HG03571 (cell line): Measurements from ENCODE around the gene CTNNA2.

ENCODE experiments used
- ATAC-seq: cut with Tn5 transposase; IDR thresholded peaks from one replicate; pipeline ENCODE4 v1.9.1; 2021; ENCODE audit not compliant: unreplicated experiment

CTNNA2 gene

DNA sequence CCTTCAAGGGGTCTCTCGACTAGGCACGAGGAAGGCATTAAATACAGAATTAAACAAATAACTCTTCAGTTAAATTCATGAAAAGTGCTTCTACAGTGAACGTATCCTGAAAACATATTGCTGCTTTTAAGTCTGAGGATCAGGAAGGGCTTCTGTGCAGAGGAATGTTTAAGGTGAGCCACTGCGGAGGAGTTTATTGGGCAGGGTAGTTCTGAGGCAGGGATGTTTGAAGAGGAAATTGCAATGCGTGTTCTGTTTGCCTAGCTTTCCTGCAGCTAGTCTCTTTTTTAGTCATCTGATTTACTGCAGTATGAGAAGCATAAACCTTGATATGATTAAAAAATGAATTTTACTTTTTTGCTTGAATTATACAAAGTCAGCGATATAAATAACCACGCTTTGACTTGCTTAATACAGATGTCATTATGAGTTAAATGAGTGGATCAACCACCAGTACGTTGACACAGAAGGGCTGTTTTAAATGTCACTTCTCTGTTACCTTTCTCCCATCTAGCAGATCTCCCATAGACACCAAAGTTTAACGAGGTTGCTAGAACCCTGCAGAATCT lies 98.7 kb downstream of the CTNNA2 start:
- no peak for ATAC-seq

DNA sequence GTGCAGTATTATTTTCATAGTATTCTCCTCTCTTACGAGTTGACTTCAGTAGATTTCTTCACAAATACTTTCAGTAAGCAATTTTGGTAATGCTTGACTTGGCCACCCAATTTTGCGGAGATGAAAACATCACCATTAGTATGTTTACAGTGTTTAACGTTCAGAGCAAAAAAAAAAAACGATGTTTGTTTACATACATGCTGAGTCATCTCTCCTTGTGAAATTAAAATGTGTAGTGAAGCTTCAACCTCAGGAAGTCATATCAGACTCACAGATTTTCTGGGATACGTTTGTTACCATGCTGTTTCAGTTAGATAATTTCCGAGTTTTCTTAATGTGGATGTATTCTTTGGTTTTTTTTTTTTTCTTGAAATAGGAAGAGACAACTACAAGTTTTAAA lies 100.1 kb downstream of the CTNNA2 start:
- ATAC-seq = no peak

DNA sequence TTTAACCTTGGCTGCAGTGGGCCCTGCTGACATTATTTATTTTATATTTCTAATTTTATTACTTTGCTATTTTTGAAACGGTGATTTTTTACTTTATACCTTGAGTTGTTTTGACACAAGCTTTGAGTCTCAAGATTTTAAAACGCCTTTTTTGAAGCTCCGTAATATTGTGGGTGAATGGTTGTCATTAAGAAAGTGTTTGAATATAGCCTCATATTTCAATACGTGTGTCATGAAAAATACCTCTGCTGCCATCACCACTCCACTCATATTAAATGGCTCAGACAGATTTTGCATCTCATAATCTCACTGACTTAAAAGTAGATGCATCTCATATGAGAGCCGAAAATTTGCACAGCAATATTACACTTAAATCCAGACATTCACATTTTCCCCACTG lies 106.6 kb downstream of the CTNNA2 start:
- no peak for ATAC-seq

DNA sequence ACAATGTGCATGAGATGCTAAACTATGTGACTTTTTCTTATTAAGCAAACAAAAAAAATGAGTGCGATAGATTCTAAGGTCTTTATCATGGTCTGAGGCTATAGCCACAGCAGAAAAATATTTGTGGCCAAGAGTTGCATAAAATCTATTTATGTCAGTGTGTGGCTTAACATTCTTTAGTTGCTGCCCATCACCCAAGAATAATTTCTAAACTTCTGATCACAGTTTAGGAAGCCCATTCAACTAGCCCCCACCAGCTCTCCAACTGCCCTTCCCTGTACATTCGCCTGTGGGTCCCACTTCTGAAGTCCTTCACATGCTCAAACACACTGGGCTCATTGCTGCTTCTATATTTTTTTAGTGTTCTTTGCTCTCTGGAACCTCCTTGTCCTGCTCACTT lies 107.1 kb downstream of the CTNNA2 start:
- ATAC-seq = no peak

DNA sequence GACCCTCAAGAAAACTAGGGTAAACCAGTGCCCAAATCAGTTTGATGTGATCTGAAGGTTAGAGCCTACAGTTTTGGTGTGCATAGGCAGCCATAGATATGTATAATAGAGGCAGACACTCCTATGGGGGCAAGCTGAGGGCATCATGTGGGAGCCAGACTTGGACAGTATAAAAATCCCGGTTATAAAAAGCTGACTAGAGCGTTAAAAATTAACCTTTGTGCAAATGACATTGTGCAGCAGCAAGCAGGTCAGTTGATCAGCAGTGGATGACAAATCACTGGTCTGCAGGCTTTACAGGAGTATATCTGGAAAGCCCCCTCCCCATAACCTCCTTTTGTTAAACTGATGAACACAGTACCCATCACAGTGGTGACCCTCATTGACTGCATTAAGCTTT lies 107.8 kb downstream of the CTNNA2 start:
- no peak for ATAC-seq

DNA sequence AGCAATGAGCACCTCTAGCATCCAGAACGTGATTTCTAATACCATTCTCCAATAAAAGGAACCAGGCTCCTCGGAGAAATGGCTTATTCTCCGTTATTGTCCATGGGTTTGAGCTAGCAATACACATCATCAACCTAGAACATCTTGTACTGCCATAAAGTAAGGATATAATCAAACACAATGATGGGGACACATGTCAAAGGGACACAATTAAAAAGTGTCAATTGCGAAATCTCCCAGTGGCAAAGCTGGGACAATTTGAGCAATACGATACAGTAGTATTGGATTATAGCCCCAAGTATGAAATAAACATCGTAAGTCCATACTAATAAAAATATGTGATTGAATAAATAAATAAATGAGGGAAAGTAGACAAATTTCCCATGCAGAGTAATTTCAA lies 108.4 kb downstream of the CTNNA2 start:
- ATAC-seq = no peak

DNA sequence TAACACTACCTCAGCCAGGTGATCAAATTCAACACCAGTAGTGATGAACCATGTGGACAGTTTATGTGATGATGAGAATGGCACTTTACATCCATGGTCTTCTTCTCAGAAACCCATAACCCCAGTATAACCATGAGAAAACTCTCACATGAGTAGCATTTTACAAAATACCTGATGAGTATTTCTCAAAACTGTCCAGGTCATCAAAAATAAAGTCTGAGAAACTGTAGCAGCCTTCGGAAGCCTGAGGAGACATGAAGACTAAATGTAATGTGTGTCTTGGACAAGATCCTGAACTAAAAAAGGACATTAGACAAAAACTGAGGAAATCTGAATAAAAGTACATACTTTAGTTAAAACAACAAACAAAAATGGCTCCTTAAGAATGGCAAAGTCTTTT lies 108.9 kb downstream of the CTNNA2 start:
- no peak for ATAC-seq

DNA sequence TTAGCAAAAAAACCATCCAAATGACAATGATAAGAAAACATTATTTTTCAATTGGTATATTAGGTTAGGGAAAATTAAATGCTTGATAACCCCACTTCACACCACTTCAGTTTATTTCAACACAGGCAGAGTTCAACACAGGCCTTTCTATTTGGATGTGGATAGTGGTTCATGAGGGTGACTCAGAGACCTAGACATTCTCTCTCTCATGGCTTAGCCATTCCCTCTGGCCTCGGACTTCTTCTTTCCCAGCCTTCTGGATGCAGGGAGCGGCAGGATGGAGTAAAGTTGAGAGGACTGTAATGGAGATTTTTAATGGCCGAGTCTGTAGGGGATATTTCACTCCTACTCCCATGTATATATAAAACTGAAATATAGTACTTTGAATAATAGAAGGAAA lies 109.7 kb downstream of the CTNNA2 start:
- ATAC-seq = no peak

DNA sequence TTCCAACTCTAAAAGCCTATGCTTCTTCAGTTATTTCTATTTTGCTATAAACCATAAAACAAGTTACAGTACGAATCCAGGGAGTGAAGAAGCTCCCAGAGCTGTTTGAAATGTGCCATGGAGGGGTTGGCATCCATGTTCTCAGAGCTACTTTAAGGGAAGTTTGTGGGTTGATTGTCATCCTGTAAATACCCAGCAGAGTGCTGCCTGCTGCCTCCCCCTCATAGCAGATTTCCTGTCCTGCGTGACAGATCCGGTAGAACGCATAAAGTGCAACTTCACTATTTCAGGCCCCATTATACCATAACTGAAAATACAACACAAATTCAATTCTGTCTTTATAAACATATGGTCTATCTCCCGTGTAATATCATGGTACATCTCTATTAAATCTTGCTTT lies 114.4 kb downstream of the CTNNA2 start:
- ATAC-seq = no peak

DNA sequence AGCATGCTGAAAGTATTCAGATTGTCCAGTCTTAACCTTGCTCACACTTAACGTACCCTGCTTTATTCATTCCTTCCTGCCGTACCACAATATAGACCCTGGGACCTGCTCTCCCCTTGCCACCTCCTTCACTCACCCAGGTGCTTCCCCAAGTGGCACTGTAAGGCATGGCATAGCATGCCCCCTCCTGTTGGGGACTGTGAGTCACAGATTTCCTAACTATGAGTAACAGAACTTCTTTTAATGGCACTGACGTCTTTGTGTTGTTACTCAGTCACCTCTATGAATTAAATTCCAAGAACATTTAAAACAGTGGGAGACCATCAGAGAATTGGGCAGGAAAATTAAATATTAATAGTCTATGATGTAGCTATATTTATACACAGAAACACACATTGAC lies 117.2 kb downstream of the CTNNA2 start:
- no peak for ATAC-seq

DNA sequence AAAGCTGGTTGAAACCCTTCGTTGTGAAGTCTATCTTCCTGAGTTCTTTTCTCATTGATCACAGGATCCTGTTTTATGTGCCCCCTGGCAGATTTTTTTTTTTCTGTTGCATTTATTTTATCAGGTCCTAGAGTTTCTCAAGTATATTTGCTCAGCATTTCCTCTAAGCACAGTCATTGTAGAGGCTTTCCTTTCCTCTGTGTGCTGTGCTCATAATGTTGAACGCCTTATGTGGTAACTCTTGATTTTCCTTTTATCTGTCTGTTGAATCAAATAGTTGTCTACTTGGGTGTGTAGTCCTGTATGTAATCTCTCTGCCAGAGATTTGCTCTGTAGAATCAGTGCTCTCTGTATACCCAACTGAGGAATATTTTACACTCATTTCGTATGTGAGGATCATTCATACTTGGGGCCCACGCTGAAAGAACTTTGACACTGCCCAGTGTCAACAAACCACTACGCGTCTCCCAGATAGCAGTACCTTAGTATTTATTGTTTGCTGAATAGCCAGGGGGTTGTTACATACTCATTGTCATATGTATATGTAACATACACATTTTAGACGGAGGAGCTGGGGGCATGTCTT lies 118.2 kb downstream of the CTNNA2 start:
- no peak for ATAC-seq

DNA sequence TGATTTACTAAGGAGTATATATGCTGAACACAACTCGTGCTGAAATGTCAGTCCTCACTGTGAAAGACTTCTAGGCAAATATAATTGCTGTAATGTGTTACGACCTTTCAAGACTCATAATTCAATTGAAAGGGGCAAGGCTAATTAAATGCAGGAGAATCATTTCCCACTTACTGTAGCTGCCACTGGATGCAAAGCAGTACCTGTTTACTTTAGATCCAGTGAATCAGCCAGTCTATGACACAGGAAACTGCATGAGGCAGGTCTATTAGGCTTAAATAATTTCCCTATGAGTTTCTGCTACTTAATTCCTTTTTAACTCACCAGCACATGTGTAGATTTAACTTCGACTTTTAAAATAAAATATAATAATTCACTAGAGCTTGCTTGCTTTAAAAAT lies 125.6 kb downstream of the CTNNA2 start:
- ATAC-seq = no peak

DNA sequence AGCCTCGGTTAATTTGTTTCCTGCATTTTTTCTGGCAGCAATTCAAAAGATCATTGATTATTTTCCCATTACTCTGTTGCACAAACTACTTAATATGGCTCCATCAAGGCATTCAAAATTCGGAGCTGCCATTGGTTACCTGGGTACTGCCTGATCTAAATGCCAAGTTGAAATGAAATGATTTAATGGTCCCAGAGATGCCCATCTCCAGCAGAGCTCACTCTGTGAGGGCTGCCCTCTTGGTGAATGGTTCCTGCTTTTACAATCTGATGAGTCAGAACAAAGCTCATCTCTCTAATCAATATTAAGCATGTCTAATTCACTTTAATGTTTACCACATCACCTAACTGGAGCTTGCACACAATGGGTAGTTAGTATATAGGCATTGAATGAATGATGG lies 126.1 kb downstream of the CTNNA2 start:
- ATAC-seq = no peak

DNA sequence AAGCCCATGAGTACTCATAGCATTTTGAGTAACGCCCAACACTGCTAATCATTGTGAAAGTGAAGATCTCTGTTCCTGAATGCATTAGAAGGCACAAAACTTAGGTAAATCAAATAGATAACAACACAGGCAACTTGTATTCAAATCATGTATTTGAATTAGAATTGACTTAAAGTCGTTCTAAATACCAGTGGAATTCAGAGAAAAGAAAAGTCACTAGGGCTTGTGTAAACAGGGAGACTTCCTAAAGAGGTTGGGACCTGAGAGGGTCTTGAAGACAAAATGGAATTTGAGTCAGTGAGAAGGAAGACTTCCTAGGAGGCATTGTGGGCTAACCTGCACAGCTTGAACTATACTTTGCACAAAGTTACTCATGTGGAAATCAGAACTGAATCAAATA lies 127.2 kb downstream of the CTNNA2 start:
- no peak for ATAC-seq

DNA sequence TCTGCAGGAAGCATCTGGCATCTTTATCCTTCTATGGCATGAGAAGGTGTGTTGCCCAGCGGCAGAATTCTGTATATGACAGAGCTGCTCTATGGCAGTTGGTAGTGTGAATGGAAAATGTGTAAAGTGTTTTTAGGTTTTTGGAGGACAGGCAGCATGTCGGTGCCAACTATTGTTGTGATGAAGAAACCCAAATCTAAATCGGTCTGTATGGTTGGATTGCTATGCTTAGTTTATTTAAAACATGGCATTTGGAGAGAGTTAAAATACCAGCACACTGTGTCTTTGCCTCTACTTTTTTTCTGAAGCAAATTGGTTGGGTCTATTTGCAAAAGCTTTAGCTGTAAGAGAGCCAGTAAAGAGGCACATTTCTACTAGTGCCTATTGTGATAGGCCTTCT lies 136.7 kb downstream of the CTNNA2 start:
- ATAC-seq = no peak

DNA sequence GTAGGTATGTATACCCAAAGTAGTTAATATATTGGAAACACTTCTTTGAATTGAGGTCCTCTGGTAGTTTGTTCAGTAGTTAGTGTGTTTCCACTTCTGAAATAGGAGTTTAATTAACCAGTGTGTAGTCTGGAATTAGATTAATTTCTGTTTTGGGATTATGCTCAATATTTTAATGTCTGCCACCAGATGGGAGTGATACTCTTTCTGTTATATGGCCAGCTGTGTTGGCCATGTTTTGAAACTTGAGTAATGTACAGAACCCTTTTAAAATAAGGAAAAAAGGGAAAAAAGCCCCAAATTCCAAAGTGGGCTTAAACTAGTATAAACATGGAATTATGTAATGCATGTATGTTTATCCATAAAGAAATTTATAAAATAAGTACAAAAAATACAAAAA lies 147.7 kb downstream of the CTNNA2 start:
- ATAC-seq = no peak

DNA sequence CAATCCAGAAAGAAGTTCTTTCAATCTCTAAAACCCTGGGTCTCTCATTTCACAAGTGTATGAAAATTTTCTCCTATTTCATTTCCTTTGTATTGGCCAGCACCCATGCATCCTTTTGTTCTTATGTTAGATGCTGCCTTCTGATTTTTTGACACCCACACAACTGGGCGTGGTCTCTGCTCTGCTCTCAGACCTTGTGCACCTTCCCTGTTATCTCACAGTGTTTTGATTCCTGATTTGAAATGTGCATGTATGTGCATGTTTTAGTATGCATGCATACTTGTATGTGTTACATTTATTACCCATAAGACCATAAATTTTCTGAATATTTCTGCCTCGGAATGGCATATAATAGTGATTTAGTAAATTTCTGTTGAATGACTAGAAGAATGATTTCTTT lies 152.2 kb downstream of the CTNNA2 start:
- ATAC-seq = no peak

DNA sequence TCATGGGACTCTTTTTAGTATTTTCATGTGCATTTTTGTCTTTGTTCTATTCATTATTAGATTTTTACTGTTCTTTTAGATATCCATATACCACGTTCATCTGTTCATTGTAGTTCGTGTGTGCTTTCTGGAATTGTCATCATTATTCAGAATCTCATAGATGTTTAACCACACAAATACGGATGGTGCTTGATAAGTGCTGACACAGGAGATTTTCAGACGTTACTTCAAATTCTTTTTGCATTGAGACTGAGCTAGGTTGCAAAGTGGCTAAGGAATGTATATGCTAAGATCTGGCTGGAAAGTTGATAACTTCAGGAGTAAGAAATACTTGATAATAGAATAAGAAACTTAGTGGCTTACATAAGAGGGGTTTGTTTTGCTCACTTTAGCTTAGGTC lies 153.6 kb downstream of the CTNNA2 start:
- ATAC-seq = no peak

DNA sequence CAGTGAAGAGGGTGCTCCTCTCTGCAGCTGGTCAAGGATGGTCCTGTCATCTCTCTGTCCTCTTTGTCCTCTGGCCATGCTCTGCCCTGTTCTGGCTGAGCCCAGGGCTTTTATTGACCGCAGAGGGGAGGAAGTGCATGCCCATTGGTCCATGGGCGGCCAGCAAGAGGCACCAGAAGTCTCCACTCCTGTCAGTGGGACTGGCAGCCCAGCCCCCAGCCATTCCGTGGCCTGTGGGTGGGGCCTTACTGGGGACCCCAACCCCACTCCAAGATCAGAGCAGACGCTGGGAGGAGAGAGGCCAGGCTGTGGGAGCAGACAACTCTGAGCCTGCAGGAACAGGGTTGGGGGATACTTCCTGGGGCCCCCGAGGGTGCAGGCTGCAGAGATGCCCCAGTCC lies 156.9 kb downstream of the CTNNA2 start:
- no peak for ATAC-seq

DNA sequence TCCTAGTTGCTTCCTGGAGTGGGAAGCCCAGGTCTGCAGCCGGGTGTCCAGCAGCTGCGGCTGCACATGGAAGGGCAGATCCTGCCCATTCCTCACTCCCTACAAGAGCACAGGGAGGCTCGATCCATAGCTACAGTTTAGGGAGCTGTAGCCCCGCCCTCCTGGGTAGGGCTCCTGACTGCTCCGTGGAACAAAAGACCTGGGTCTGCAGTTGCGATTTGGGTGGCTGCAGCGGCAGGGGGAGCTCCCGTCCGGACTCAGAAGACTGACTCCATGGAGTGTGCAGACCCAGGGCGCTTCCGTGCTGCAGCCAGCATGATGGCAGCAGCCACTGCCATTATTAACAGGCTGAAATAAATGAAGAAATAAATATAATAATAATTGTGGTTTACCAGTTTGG lies 157.3 kb downstream of the CTNNA2 start:
- no peak for ATAC-seq

DNA sequence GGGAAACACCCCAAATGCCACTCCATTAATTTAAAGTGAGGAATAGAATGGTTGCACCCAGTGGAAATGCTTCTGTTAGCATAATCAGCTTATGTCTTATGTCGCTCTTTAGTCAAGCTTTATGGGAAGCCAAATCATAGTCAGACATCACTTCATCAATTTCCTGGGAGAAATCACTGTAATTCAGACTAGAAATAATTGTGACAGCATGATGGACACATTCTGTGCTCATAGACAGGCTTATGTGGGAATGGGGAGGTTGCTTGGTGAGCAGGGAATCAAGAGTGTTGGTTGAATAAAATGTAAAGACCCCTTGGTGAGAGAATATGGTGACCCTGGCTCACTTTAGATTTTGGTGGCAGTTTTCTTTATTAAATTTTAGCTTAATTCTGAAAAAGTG lies 174.0 kb downstream of the CTNNA2 start:
- no peak for ATAC-seq

DNA sequence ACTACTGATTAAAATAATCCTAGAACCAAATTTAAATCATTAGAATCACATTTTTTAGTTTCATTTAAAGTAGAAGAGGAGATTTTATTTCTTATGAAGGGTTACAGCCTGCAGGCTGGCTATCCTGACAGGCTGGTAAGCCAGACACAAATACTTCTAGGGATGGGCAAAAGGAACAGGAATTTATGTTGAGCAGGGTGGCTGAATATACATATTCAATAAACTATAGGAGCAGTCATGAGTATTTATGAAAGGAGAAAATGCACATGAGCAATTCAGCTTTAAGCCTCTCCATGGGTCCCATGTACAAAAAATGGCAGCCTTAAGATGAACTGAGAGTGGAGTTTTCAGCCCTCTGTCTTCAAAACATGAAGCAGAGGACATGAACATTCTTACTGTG lies 182.4 kb downstream of the CTNNA2 start:
- ATAC-seq = no peak

DNA sequence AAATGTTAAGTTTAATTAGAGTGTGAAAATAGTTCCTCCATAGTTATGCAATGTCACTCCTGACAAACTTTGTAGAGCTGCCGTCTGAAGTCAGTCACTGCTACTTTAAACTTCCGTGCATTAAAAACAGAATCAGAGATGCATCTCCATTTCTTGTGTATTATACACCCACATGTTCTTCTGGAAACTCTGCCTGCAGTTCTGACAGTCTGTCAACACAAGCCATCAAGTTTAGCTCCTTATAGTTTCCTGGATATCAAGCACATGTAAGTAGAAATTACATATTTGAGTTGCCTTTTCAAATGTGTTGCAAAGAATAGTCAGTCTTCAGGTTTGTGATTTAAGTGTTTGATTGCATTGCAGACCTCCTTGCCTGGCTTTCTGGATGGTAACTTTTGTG lies 184.3 kb downstream of the CTNNA2 start:
- no peak for ATAC-seq

DNA sequence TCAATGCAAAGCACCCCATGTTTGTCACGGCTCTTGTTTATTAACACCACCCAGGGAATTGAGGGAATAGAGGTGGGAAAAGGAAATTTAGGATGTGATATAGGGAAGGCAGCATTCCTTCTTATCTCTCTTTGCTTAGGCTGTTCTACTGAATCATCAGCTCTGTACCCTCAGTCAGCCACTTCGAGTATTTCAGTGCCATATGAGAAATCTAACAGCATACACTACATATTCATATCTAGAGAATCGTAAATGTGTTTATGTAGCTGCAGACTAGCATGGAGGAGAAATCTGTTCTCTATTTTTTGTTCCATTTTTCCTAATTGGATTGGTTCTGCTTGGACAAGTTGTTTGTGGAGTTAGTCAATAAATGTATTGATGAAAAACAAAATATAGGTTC lies 187.8 kb downstream of the CTNNA2 start:
- ATAC-seq = no peak
